ENCODE measurements around the gene ENAH. TPM values are rescaled to one million over a fixed set of nuclear protein-coding genes. Genes with fewer than 3 reads are reported as not detected.
A peak's percentile ranks its signal among the peaks of the same experiment; 100 is the strongest.
"Not testable (repeated sequence)": the region's sequence is repeated elsewhere in the genome, so short reads cannot be mapped to it uniquely, and the experiment has no call there.

The ENAH gene
- total RNA-seq, 2 donors from 2014 or later, result 50.5 to 59.5 TPM

DNA sequence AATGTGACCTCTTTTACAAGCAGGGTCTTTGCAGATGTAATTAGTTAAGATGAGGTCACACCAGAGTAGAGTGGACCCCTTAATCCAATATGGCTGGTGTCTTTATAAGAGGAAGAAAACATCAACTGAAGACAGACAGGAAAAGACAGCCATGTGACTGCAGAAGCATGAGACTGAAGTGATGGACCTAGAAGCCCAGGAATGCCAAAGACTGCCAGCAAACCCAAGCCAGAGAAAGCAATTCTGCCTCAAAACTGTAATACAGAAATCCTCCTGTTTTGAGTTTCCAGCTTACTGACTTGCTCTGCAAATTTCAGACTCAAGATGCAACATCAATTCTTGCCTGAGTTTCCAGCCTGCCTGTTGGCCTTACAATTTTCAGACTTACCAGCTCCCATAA lies 17.3 kb downstream of the ENAH start:
- Histone ChIP-seq H3K27me3 (no peaks in the 10 kb centered on the region), H3K4me3 (no peak overlapping the region), H3K9me3 (no peaks in the 10 kb centered on the region), H3K4me1 (peaks cover 0 to 21% of the 10 kb centered on the region in 2 donors), H3K36me3 (no peaks in the 10 kb centered on the region), H3K27ac (no peak overlapping the region)
- no peak for TF ChIP-seq CTCF (IDR thresholded peaks at IDR 0.05)
- DNase-seq (ENCODE audit: low spot score), result no peak

GRCh38 chr1:225632836-225633235 lies 20.1 kb downstream of the ENAH start:
- H3K4me1 ChIP-seq, result peaks cover 0 to 39% of the 10 kb centered on the region in 2 donors
- DNase-seq (ENCODE audit: low spot score); H3K4me3 ChIP-seq; H3K9me3 ChIP-seq; H3K36me3 ChIP-seq; H3K27me3 ChIP-seq; H3K27ac ChIP-seq: not testable (repeated sequence)

- DNase-seq (ENCODE audit: low spot score), result no peak
- no peaks in the 10 kb centered on the region for H3K36me3 ChIP-seq
- H3K4me3 ChIP-seq, result no peak overlapping the region
- H3K4me1 ChIP-seq, result peaks cover 0 to 56% of the 10 kb centered on the region in 2 donors
- no peaks in the 10 kb centered on the region for H3K9me3 ChIP-seq
- H3K27ac ChIP-seq, result no peak overlapping the region
- no peaks in the 10 kb centered on the region for H3K27me3 ChIP-seq
- TF ChIP-seq CTCF (IDR thresholded peaks at IDR 0.05), result no peak
Observed at GRCh38 chr1:225631021-225631663, 21.8 kb downstream of the ENAH start.

DNA sequence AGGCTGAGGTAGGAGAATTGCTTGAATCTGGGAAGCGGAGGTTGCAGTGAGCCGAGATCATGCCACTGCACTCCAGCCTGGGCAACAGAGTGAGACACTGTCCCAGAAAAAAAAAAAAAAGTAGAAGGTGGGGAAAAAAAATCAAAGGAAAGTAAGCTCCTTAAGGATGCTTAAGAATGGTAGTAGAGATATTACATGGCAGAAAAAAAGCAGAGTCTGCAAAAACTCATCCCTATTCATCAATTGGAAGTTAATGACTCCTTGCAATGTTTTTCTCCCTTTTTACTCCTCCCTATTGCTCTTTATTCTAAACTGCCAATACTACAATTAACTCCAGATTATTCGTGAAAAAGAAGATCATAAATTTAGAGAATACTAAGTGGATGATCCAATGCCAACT lies 23.4 kb downstream of the ENAH start:
- no peak for TF ChIP-seq CTCF (IDR thresholded peaks at IDR 0.05)
- H3K4me3 ChIP-seq, result no peak overlapping the region
- peaks cover 0 to 63% of the 10 kb centered on the region in 2 donors for H3K4me1 ChIP-seq
- H3K9me3 ChIP-seq, result no peaks in the 10 kb centered on the region
- no peak overlapping the region for H3K27ac ChIP-seq
- H3K36me3 ChIP-seq, result no peaks in the 10 kb centered on the region
- H3K27me3 ChIP-seq, result no peaks in the 10 kb centered on the region
- no peak for DNase-seq (ENCODE audit: low spot score)

DNA sequence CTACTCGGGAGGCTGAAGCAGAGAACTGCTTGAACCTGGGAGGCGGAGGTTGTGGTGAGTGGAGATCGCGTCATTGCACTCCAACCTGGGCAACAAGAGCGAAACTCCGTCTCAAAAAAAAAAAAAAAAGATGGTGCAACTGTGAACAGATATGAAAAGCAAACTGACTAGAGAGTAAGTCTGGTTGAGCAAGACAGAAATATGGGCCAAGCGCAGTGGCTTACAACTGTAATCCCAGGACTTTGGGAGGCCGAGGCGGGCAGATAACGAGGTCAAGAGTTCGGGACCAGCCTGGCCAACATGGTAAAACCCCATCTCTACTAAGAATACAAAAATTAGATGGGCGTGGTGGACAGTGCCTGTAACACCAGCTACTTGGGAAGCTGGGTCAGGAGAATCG lies 24.1 kb downstream of the ENAH start:
- H3K27me3 ChIP-seq; DNase-seq (ENCODE audit: low spot score); H3K36me3 ChIP-seq; H3K9me3 ChIP-seq; H3K4me3 ChIP-seq; H3K27ac ChIP-seq: not testable (repeated sequence)
- peaks cover 0 to 63% of the 10 kb centered on the region in 2 donors for H3K4me1 ChIP-seq

GRCh38 chr1:225627304-225627947 lies 25.5 kb downstream of the ENAH start:
- peaks cover 0 to 55% of the 10 kb centered on the region in 2 donors for H3K4me1 ChIP-seq
- H3K9me3 ChIP-seq, result no peaks in the 10 kb centered on the region
- H3K4me3 ChIP-seq, result no peak overlapping the region
- DNase-seq (ENCODE audit: low spot score), result no peak
- no peaks in the 10 kb centered on the region for H3K36me3 ChIP-seq
- H3K27me3 ChIP-seq, result no peaks in the 10 kb centered on the region
- TF ChIP-seq CTCF (IDR thresholded peaks at IDR 0.05), result no peak
- H3K27ac ChIP-seq, result peak overlapping the region; percentile 40 to 62

- Histone ChIP-seq H3K27me3 (no peaks in the 10 kb centered on the region), H3K36me3 (no peaks in the 10 kb centered on the region), H3K4me3 (no peak overlapping the region), H3K27ac (peak overlapping the region; percentile 40 to 62), H3K4me1 (peaks cover 0 to 55% of the 10 kb centered on the region in 2 donors), H3K9me3 (no peaks in the 10 kb centered on the region)
- TF ChIP-seq CTCF (IDR thresholded peaks at IDR 0.05), result no peak
- no peak for DNase-seq (ENCODE audit: low spot score)
Observed at GRCh38 chr1:225626698-225627097, 26.2 kb downstream of the ENAH start.
